IMR-90 (cell line): ENCODE measurements around the gene ABT1. TPM values are rescaled to one million over a fixed set of nuclear protein-coding genes. Genes with fewer than 3 reads are reported as not detected.

Source experiments
- ATAC-seq: fragments of 200-7000 bp; cut with Tn5 transposase; 2 replicates; pipeline ENCODE4 v1.9.1; 2020; ENCODE audit warnings: low read depth, mild to moderate bottlenecking, moderate library complexity
- BruUV-seq: library from RNA; stranded (reverse); fragments of 400-500 nt; replicated peaks from 2 replicates; lab custom pipeline; 2021; lab: Mats Ljungman, UMichigan
- CTCF ChIA-PET: fragments of 300-600 bp; formaldehyde crosslinking; extraction: SDS; loops from one replicate; lab custom pipeline; 2021; ENCODE audit warnings: antibody characterized with exemption; lab: Yijun Ruan, JAX
- POLR2A ChIA-PET: fragments of 300-600 bp; sonication (Branson Sonifier 250); formaldehyde crosslinking; loops from one replicate; lab custom pipeline; 2022; ENCODE audit warnings: antibody characterized with exemption; ENCODE audit not compliant: unreplicated experiment; lab: Charles Lee
- DNase-seq: peaks from one replicate; pipeline ENCODE4 v3.0.0; 2013
- H2AFZ ChIP-seq: replicated peaks from 2 replicates; pipeline ENCODE3; 2013; ENCODE audit warnings: low read length, mild to moderate bottlenecking; ENCODE audit not compliant: poor library complexity
- H2AK5ac ChIP-seq: 2 replicates; pipeline ENCODE4 v1.6.1; 2013; ENCODE audit warnings: low read depth, low read length, inconsistent platforms
- H2AK9ac ChIP-seq: replicated peaks from 2 replicates; pipeline ENCODE3; 2013; ENCODE audit warnings: mild to moderate bottlenecking, low read depth, low read length, moderate library complexity; ENCODE audit not compliant: poor library complexity
- H2BK120ac ChIP-seq: 2 replicates; pipeline ENCODE4 v1.6.1; 2013; ENCODE audit warnings: low read depth, low read length, inconsistent platforms
- H2BK15ac ChIP-seq: 3 replicates; pipeline ENCODE4 v1.6.1; 2013; ENCODE audit warnings: low read depth, low read length, inconsistent platforms
- H2BK20ac ChIP-seq: 2 replicates; pipeline ENCODE4 v1.6.1; 2013; ENCODE audit warnings: low read depth, mild to moderate bottlenecking, inconsistent platforms, low read length, moderate library complexity
- H2BK5ac ChIP-seq: 2 replicates; pipeline ENCODE4 v1.6.1; 2013; ENCODE audit warnings: mild to moderate bottlenecking, low read depth, low read length, inconsistent platforms; ENCODE audit not compliant: poor library complexity, severe bottlenecking
- H3K14ac ChIP-seq: replicated peaks from 2 replicates; pipeline ENCODE4 v1.6.1; 2013; ENCODE audit warnings: low read depth, low read length, inconsistent platforms
- H3K18ac ChIP-seq: 2 replicates; pipeline ENCODE4 v1.6.1; 2013; ENCODE audit warnings: low read depth, low read length, control low read depth
- H3K23ac ChIP-seq: 2 replicates; pipeline ENCODE4 v1.6.1; 2013; ENCODE audit warnings: low read depth, low read length, inconsistent platforms
- H3K27ac ChIP-seq: 2 replicates; pipeline ENCODE4 v1.5.1; 2013; ENCODE audit warnings: mild to moderate bottlenecking, control low read depth, low read length; ENCODE audit not compliant: insufficient read depth
- H3K27me3 ChIP-seq: 2 replicates; pipeline ENCODE4 v1.6.1; 2013; ENCODE audit warnings: low read length; ENCODE audit not compliant: control insufficient read depth, insufficient read depth
- H3K36me3 ChIP-seq: 2 replicates; pipeline ENCODE4 v1.6.1; 2013; ENCODE audit warnings: low read length, mixed read lengths; ENCODE audit not compliant: control insufficient read depth, insufficient read depth
- H3K4ac ChIP-seq: 2 replicates; pipeline ENCODE4 v1.6.1; 2013; ENCODE audit warnings: low read depth, low read length, inconsistent platforms
- H3K4me1 ChIP-seq: 2 replicates; pipeline ENCODE4 v1.6.1; 2013; ENCODE audit warnings: low read length, mixed read lengths; ENCODE audit not compliant: control insufficient read depth, insufficient read depth
- H3K4me2 ChIP-seq: 2 replicates; pipeline ENCODE4 v1.6.1; 2013; ENCODE audit warnings: low read depth, mild to moderate bottlenecking, control low read depth, low read length, moderate library complexity
- H3K4me3 ChIP-seq: 2 replicates; pipeline ENCODE4 v1.5.1; 2013; ENCODE audit warnings: low read depth, mild to moderate bottlenecking, control low read depth, low read length, moderate library complexity; ENCODE audit not compliant: insufficient read depth
- H3K56ac ChIP-seq: 2 replicates; pipeline ENCODE4 v1.6.1; 2013; ENCODE audit warnings: low read length, inconsistent platforms; ENCODE audit not compliant: insufficient read depth; ENCODE audit errors: extremely low read depth
- H3K79me1 ChIP-seq, 2 experiments: 2 replicates each; pipeline ENCODE4 v1.6.1; 2013; ENCODE audit warnings: low read length in 2 of 2, inconsistent platforms in 1 of 2, low read depth in 1 of 2
- H3K9ac ChIP-seq: 2 replicates; pipeline ENCODE4 v1.6.1; 2013; ENCODE audit warnings: low read depth, low read length, control low read depth
- H3K9me1 ChIP-seq: 2 replicates; pipeline ENCODE4 v1.6.1; 2013; ENCODE audit warnings: low read length, inconsistent platforms; ENCODE audit not compliant: insufficient read depth
- H3K9me3 ChIP-seq: 2 replicates; pipeline ENCODE4 v1.6.1; 2013; ENCODE audit warnings: low read length; ENCODE audit not compliant: control insufficient read depth, insufficient read depth
- H4K20me1 ChIP-seq: 2 replicates; pipeline ENCODE4 v1.6.1; 2013; ENCODE audit warnings: low read length, inconsistent platforms; ENCODE audit not compliant: insufficient read depth
- H4K5ac ChIP-seq: 2 replicates; pipeline ENCODE4 v1.6.1; 2013; ENCODE audit warnings: mild to moderate bottlenecking, low read depth, low read length, control low read depth
- H4K8ac ChIP-seq, 2 experiments: 2 replicates each; pipeline ENCODE4 v1.6.1; 2013; ENCODE audit warnings: low read depth in 2 of 2, low read length in 2 of 2, control low read depth in 1 of 2, inconsistent platforms in 1 of 2
- H4K91ac ChIP-seq: 2 replicates; pipeline ENCODE4 v1.6.1; 2013; ENCODE audit warnings: low read depth, low read length, inconsistent platforms; ENCODE audit not compliant: insufficient read depth
- BHLHE40 ChIP-seq: fragments of 150-350 bp; IDR thresholded peaks from 2 replicates; pipeline ENCODE4 v1.6.1; 2016; ENCODE audit warnings: mild to moderate bottlenecking, low read depth, low read length
- CHD1 ChIP-seq: IDR thresholded peaks from 2 replicates; pipeline ENCODE4 v1.6.1; 2012; ENCODE audit warnings: low read depth, low read length, improper control_type of control experiment
- FOS ChIP-seq: fragments of 150-350 bp; IDR thresholded peaks from 2 replicates; pipeline ENCODE4 v1.6.1; 2016; ENCODE audit warnings: low read depth, low read length
- MAFK ChIP-seq: IDR thresholded peaks from 2 replicates; pipeline ENCODE4 v1.6.1; 2012; ENCODE audit warnings: low read depth, low read length, improper control_type of control experiment
- MAZ ChIP-seq: IDR thresholded peaks from 2 replicates; pipeline ENCODE4 v1.6.1; 2012; ENCODE audit warnings: low read depth, mild to moderate bottlenecking, low read length, improper control_type of control experiment, moderate library complexity, borderline replicate concordance
- MXI1 ChIP-seq: IDR thresholded peaks from 2 replicates; pipeline ENCODE4 v1.6.1; 2012; ENCODE audit warnings: low read depth, mild to moderate bottlenecking, low read length, moderate library complexity, borderline replicate concordance
- POLR2A ChIP-seq: IDR thresholded peaks from 2 replicates; pipeline ENCODE4 v1.6.1; 2012; ENCODE audit warnings: mild to moderate bottlenecking, low read depth, low read length
- RAD21 ChIP-seq: IDR thresholded peaks from 2 replicates; pipeline ENCODE4 v1.6.1; 2012; ENCODE audit warnings: low read length, improper control_type of control experiment
- RCOR1 ChIP-seq: IDR thresholded peaks from 2 replicates; pipeline ENCODE4 v1.6.1; 2012; ENCODE audit warnings: mild to moderate bottlenecking, low read length, improper control_type of control experiment; ENCODE audit not compliant: insufficient replicate concordance
- WGBS, 2 experiments: methylation state at CpG; one replicate each; pipeline versions ENCODE4 v1.1.5 to v1.1.7; 2013; ENCODE audit warnings: missing lambda C conversion rate in 2 of 2; ENCODE audit not compliant: insufficient read length in 1 of 2; ENCODE audit errors: extremely low coverage in 2 of 2; 5-methylcytosine and 5-hydroxymethylcytosine counted together
- dilution Hi-C: fragments of 300-500 bp; cut with HindIII; formaldehyde crosslinking; loops from one replicate; pipeline ENCODE4 v1.14.3; 2018; ENCODE audit warnings: low sequenced_read_pairs; ENCODE audit not compliant: unreplicated experiment
- in situ Hi-C: fragments of 300-500 bp; cut with MboI; formaldehyde crosslinking; loops from 3 replicates; pipeline ENCODE4 v1.14.3; 2019; ENCODE audit warnings: low sequenced_read_pairs, inconsistent platforms, mixed read lengths
- intact Hi-C: fragments of 100-400 bp; cut with micrococcal nuclease; formaldehyde crosslinking; loops from 2 replicates; pipeline ENCODE4 v1.10.0; 2022
- polyA plus RNA-seq, 3 experiments: library from polyadenylated mRNA; depleted of rRNA; stranded (reverse); fragments of >200 nt; gene quantifications; 2 replicates each; pipeline ENCODE4 v1.2.3, GENCODE V29; 2012; ENCODE audit warnings: low replicate concordance in 1 of 3
- total RNA-seq: library from RNA; depleted of rRNA; stranded (reverse); fragments of >200 nt; gene quantifications from 2 replicates; pipeline ENCODE4 v1.2.3, GENCODE V29; 2012
- TF ChIP-seq, protein P1 (sequence below): conservative IDR thresholded peaks from 2 replicates; pipeline ENCODE4 v1.5.1; 2012; ENCODE audit warnings: mild to moderate bottlenecking, low read depth, low read length, improper control_type of control experiment
- TF ChIP-seq, protein P2 (sequence below): fragments of 150-350 bp; IDR thresholded peaks from 2 replicates; pipeline ENCODE4 v1.6.1; 2017; ENCODE audit warnings: mild to moderate bottlenecking, antibody characterized with exemption, low read length, low read depth

Gene ABT1
- total and polyA plus RNA-seq, 2 of the 4 experiments (the other 2 are of a cell fraction) = 15.2 to 15.4 TPM

DNA sequence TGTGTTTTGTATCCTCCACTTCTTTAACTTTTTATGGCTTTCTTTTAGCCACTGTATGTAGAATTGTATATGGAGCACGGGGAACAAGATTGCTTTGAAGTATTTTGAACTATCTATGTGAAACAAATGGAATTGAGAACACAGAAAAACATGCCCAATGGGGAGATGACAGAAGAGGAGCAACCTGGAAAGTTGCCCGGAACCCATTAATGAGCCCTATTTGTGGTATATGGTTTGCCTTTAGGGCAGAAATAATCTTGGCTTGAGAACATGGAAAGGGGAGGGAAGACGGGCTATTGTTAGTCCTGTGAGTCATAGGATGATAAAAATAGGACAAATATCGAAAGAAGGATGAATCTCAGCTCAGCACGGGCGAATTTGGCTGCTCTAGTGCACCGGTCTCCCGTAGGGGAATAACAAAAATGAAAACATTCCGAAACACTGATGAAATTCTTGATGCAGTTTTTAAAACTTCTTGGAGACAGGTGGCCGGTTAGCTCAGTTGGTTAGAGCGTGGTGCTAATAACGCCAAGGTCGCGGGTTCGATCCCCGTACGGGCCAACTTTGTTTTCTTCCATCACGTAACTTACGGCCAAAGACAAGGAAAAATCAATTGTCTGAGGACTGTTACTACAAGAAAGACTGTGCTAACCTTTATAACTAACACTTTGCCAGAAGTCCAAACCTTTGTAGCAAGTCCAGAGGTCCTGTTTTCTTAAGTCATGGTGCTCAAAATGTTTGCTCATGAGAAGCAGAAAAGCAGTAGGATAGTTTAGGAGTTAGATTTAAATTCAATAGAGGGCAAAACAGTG is 42.9 kb upstream of the ABT1 start (continued):
- TF ChIP-seq, protein P1, sequence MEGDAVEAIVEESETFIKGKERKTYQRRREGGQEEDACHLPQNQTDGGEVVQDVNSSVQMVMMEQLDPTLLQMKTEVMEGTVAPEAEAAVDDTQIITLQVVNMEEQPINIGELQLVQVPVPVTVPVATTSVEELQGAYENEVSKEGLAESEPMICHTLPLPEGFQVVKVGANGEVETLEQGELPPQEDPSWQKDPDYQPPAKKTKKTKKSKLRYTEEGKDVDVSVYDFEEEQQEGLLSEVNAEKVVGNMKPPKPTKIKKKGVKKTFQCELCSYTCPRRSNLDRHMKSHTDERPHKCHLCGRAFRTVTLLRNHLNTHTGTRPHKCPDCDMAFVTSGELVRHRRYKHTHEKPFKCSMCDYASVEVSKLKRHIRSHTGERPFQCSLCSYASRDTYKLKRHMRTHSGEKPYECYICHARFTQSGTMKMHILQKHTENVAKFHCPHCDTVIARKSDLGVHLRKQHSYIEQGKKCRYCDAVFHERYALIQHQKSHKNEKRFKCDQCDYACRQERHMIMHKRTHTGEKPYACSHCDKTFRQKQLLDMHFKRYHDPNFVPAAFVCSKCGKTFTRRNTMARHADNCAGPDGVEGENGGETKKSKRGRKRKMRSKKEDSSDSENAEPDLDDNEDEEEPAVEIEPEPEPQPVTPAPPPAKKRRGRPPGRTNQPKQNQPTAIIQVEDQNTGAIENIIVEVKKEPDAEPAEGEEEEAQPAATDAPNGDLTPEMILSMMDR = no peak
- no peak for TF ChIP-seq MAZ

DNA sequence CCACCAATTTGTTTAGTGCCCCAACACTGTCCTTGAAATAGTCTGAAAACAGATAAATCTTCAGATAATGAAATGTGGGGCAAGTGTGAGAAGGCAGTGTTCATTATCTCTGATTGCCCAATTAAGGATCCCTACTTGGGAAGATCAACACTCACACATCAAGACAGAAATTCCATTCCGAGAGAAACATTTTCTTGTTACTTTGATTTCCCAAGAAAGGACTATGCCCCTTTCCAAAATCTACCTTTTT is 42.4 kb upstream of the ABT1 start:
- intact Hi-C loops = loop anchor here (10.0 kb wide), 1 partner anchor 230 kb away; no protein-coding TSS in a partner anchor
- Histone ChIP-seq H2AK9ac (no peak overlapping the region), H3K4ac (no peak overlapping the region), H4K91ac (no peak overlapping the region), H3K27ac (no peak overlapping the region), H3K9me3 (no peaks in the 10 kb centered on the region), H3K27me3 (no peaks in the 10 kb centered on the region), H3K14ac (no peak overlapping the region), H3K4me1 (no peaks in the 10 kb centered on the region), H2BK120ac (no peak overlapping the region), H3K79me1 (no peaks in the 10 kb centered on the region), H2AK5ac (no peak overlapping the region), H2AFZ (peak overlapping the region; percentile 11), H3K18ac (no peak overlapping the region), H3K36me3 (no peaks in the 10 kb centered on the region), H3K4me2 (peak overlapping the region; percentile 94), H3K9me1 (no peaks in the 10 kb centered on the region), H2BK5ac (no peak overlapping the region), H4K20me1 (peaks cover 9% of the 10 kb centered on the region), H3K4me3 (peak overlapping the region; percentile 58), H4K5ac (no peak overlapping the region), H3K56ac (no peak overlapping the region), H4K8ac (no peak overlapping the region), H3K9ac (0 out of 2 replicates have a peak overlapping the region, but pooled peaks have one; percentile 31), H2BK20ac (no peak overlapping the region), H3K23ac (no peak overlapping the region), H2BK15ac (no peak overlapping the region)
- CTCF ChIA-PET = interaction anchor here (1.4 kb wide), 1 partner anchor 19 kb away, joined by 3 read pairs; no protein-coding TSS in a partner anchor
- WGBS, 2 experiments = 20% methylated on average over 1 of the region's 1 CpG; no CpG with 5 or more reads in 1 of the 2 experiments
- in situ Hi-C loops = no loop called here
- ATAC-seq (no peak), DNase-seq (no peak)
- TF ChIP-seq RAD21 (no peak), MXI1 (no peak), RCOR1 (no peak), POLR2A (no peak), BHLHE40 (no peak), MAFK (no peak), FOS (no peak), CHD1 (no peak)
- TF ChIP-seq, protein P2, sequence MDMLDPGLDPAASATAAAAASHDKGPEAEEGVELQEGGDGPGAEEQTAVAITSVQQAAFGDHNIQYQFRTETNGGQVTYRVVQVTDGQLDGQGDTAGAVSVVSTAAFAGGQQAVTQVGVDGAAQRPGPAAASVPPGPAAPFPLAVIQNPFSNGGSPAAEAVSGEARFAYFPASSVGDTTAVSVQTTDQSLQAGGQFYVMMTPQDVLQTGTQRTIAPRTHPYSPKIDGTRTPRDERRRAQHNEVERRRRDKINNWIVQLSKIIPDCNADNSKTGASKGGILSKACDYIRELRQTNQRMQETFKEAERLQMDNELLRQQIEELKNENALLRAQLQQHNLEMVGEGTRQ = no peak
- TF ChIP-seq, protein P1 = no peak
- POLR2A ChIA-PET = no interaction called here
- dilution Hi-C loops = no loop called here
- BruUV-seq = no TSS peak
